Hepatic stellate cell (primary cell): ENCODE data around the gene WNK4.
A peak's percentile ranks its signal among the peaks of the same experiment; 100 is the strongest.

ENCODE experiments used
- DNase-seq: peaks from one replicate; pipeline ENCODE4 v3.0.0; 2011; ENCODE audit warnings: low spot score

Gene WNK4

GRCh38 chr17:42841975-42842685 is 61.7 kb downstream of the WNK4 start:
- no peak for DNase-seq

GRCh38 chr17:42843358-42843934 is 63.0 kb downstream of the WNK4 start:
- DNase-seq, result peak; percentile 87

- DNase-seq, result no peak
Measured at GRCh38 chr17:42844271-42844670, 63.9 kb downstream of the WNK4 start, which contains the start of gene AOC2. Gene AOC2 (plus strand): TSS chr17:42844580. CDS start chr17:42844627, 47 bp downstream.

GRCh38 chr17:42844761-42845555 is 64.5 kb downstream of the WNK4 start:
- DNase-seq, result no peak

- DNase-seq, result no peak
Measured at GRCh38 chr17:42845556-42845917, 65.1 kb downstream of the WNK4 start.

GRCh38 chr17:42845918-42846593 is 65.6 kb downstream of the WNK4 start:
- DNase-seq, result no peak
